ENCODE data around the gene PZP.
"Not testable (repeated sequence)": the region's sequence is repeated elsewhere in the genome, so short reads cannot be mapped to it uniquely, and the experiment has no call there.

Gene PZP

GRCh38 chr12:9208229-9208628 is at the start of gene PZP:
PZP (minus strand) TSS chr12:9208395; CDS start chr12:9208341, 54 bp downstream.
- DNase-seq, result no peak
- H3K27ac Mint-ChIP-seq, result no peak within 1 kb of the TSS
- no peaks in the 10 kb centered on the region for H3K36me3 Mint-ChIP-seq (ENCODE audit: low read depth)
- H3K4me1 Mint-ChIP-seq (ENCODE audit: low read depth), result no peaks in the 10 kb centered on the region
- H3K27me3 Mint-ChIP-seq, result no peaks in the 10 kb centered on the region
- H3K9me3 Mint-ChIP-seq, result no peaks in the 10 kb centered on the region
- H3K4me3 Mint-ChIP-seq, result no peak within 1 kb of the TSS

- Mint-ChIP-seq H3K27me3 (no peaks in the 10 kb centered on the region), H3K9me3 (peaks cover 5% of the 10 kb centered on the region), H3K4me1 (ENCODE audit: low read depth) (peaks cover 4% of the 10 kb centered on the region), H3K27ac (no peak overlapping the region), H3K4me3 (no peak overlapping the region), H3K36me3 (ENCODE audit: low read depth) (no peaks in the 10 kb centered on the region)
- DNase-seq, result no peak
Measured at GRCh38 chr12:9256758-9257405, 48.7 kb upstream of the PZP start.

- Mint-ChIP-seq H3K4me3 (no peak overlapping the region), H3K9me3 (peaks cover 9% of the 10 kb centered on the region), H3K4me1 (ENCODE audit: low read depth) (peaks cover 4% of the 10 kb centered on the region), H3K27ac (no peak overlapping the region), H3K36me3 (ENCODE audit: low read depth) (no peaks in the 10 kb centered on the region), H3K27me3 (peaks cover 1% of the 10 kb centered on the region)
- no peak for DNase-seq
Measured at GRCh38 chr12:9256341-9256740, 48.1 kb upstream of the PZP start.

GRCh38 chr12:9255837-9256236 is 47.6 kb upstream of the PZP start:
- Mint-ChIP-seq H3K27me3 (peaks cover 5% of the 10 kb centered on the region), H3K36me3 (ENCODE audit: low read depth) (no peaks in the 10 kb centered on the region)

GRCh38 chr12:9253464-9253863 is 45.3 kb upstream of the PZP start:
- H3K4me1 Mint-ChIP-seq (ENCODE audit: low read depth), result peaks cover 2% of the 10 kb centered on the region
- DNase-seq, result no peak
- H3K9me3 Mint-ChIP-seq, result peaks cover 10% of the 10 kb centered on the region
- H3K4me3 Mint-ChIP-seq, result no peak overlapping the region
- no peaks in the 10 kb centered on the region for H3K36me3 Mint-ChIP-seq (ENCODE audit: low read depth)
- H3K27me3 Mint-ChIP-seq, result peaks cover 13% of the 10 kb centered on the region
- no peak overlapping the region for H3K27ac Mint-ChIP-seq

More at GRCh38 chr12:9255837-9256236, 47.6 kb upstream of the PZP start:
- Mint-ChIP-seq H3K27ac (no peak overlapping the region), H3K9me3 (peaks cover 10% of the 10 kb centered on the region), H3K4me1 (ENCODE audit: low read depth) (peaks cover 4% of the 10 kb centered on the region), H3K4me3 (no peak overlapping the region)
- no peak for DNase-seq

GRCh38 chr12:9252791-9253190 is 44.6 kb upstream of the PZP start:
- not testable (repeated sequence) for H3K36me3 Mint-ChIP-seq (ENCODE audit: low read depth); H3K27ac Mint-ChIP-seq; H3K4me1 Mint-ChIP-seq (ENCODE audit: low read depth); H3K9me3 Mint-ChIP-seq; DNase-seq; H3K4me3 Mint-ChIP-seq
- peaks cover 13% of the 10 kb centered on the region for H3K27me3 Mint-ChIP-seq

GRCh38 chr12:9252256-9252655 is 44.1 kb upstream of the PZP start:
- Mint-ChIP-seq H3K27ac (no peak overlapping the region), H3K4me1 (ENCODE audit: low read depth) (peaks cover 13% of the 10 kb centered on the region), H3K9me3 (peaks cover 10% of the 10 kb centered on the region), H3K36me3 (ENCODE audit: low read depth) (peaks cover under 1% of the 10 kb centered on the region), H3K4me3 (no peak overlapping the region), H3K27me3 (peaks cover 13% of the 10 kb centered on the region)
- DNase-seq, result no peak

- peaks cover 2% of the 10 kb centered on the region for H3K36me3 Mint-ChIP-seq (ENCODE audit: low read depth)
- no peak overlapping the region for H3K27ac Mint-ChIP-seq
- H3K4me3 Mint-ChIP-seq, result no peak overlapping the region
- H3K9me3 Mint-ChIP-seq, result peaks cover 10% of the 10 kb centered on the region
- peaks cover 13% of the 10 kb centered on the region for H3K27me3 Mint-ChIP-seq
- H3K4me1 Mint-ChIP-seq (ENCODE audit: low read depth), result peaks cover 38% of the 10 kb centered on the region
- DNase-seq, result no peak
Measured at GRCh38 chr12:9248435-9248834, 40.2 kb upstream of the PZP start.

- Mint-ChIP-seq H3K27ac (peak overlapping the region; percentile 91), H3K4me3 (peak overlapping the region; percentile 32), H3K9me3 (no peaks in the 10 kb centered on the region), H3K36me3 (ENCODE audit: low read depth) (peaks cover 2% of the 10 kb centered on the region), H3K4me1 (ENCODE audit: low read depth) (peaks cover 58% of the 10 kb centered on the region), H3K27me3 (peaks cover 17% of the 10 kb centered on the region)
- peak; percentile 67 for DNase-seq
Measured at GRCh38 chr12:9244894-9245293, 36.7 kb upstream of the PZP start.

GRCh38 chr12:9243999-9244649 is 35.9 kb upstream of the PZP start:
- Mint-ChIP-seq H3K4me3 (no peak overlapping the region), H3K27me3 (peaks cover 17% of the 10 kb centered on the region), H3K36me3 (ENCODE audit: low read depth) (peaks cover 2% of the 10 kb centered on the region), H3K9me3 (no peaks in the 10 kb centered on the region), H3K4me1 (ENCODE audit: low read depth) (peaks cover 59% of the 10 kb centered on the region), H3K27ac (peak overlapping the region; percentile 91)
- no peak for DNase-seq

- Mint-ChIP-seq H3K4me1 (ENCODE audit: low read depth) (peaks cover 51% of the 10 kb centered on the region), H3K27me3 (peaks cover 17% of the 10 kb centered on the region), H3K4me3 (no peak overlapping the region)
Measured at GRCh38 chr12:9241301-9241700, 33.1 kb upstream of the PZP start.

GRCh38 chr12:9240776-9241175 is 32.6 kb upstream of the PZP start:
- Mint-ChIP-seq H3K9me3 (no peaks in the 10 kb centered on the region), H3K4me3 (peak overlapping the region; percentile 77), H3K27ac (no peak overlapping the region), H3K36me3 (ENCODE audit: low read depth) (no peaks in the 10 kb centered on the region), H3K27me3 (peaks cover 17% of the 10 kb centered on the region), H3K4me1 (ENCODE audit: low read depth) (peaks cover 48% of the 10 kb centered on the region)
- DNase-seq, result no peak

More at GRCh38 chr12:9241301-9241700, 33.1 kb upstream of the PZP start:
- no peak overlapping the region for H3K27ac Mint-ChIP-seq
- no peaks in the 10 kb centered on the region for H3K9me3 Mint-ChIP-seq
- DNase-seq, result no peak
- no peaks in the 10 kb centered on the region for H3K36me3 Mint-ChIP-seq (ENCODE audit: low read depth)

- DNase-seq, result peak; percentile 66
- Mint-ChIP-seq H3K4me1 (ENCODE audit: low read depth) (peaks cover 42% of the 10 kb centered on the region), H3K27ac (peak overlapping the region; percentile 87), H3K27me3 (peaks cover 17% of the 10 kb centered on the region), H3K4me3 (peak overlapping the region; percentile 77)
- H3K36me3 Mint-ChIP-seq (ENCODE audit: low read depth); H3K9me3 Mint-ChIP-seq: not testable (repeated sequence)
Measured at GRCh38 chr12:9240004-9240635, 31.9 kb upstream of the PZP start.

GRCh38 chr12:9237286-9237685 is 29.1 kb upstream of the PZP start:
- Mint-ChIP-seq H3K36me3 (ENCODE audit: low read depth) (no peaks in the 10 kb centered on the region), H3K27ac (no peak overlapping the region), H3K27me3 (peaks cover 17% of the 10 kb centered on the region), H3K9me3 (no peaks in the 10 kb centered on the region), H3K4me3 (no peak overlapping the region), H3K4me1 (ENCODE audit: low read depth) (peaks cover 23% of the 10 kb centered on the region)
- DNase-seq, result no peak

- peaks cover 15% of the 10 kb centered on the region for H3K4me1 Mint-ChIP-seq (ENCODE audit: low read depth)
- peaks cover 4% of the 10 kb centered on the region for H3K27me3 Mint-ChIP-seq
- H3K4me3 Mint-ChIP-seq, result no peak overlapping the region
- H3K27ac Mint-ChIP-seq, result no peak overlapping the region
- H3K9me3 Mint-ChIP-seq, result no peaks in the 10 kb centered on the region
- no peaks in the 10 kb centered on the region for H3K36me3 Mint-ChIP-seq (ENCODE audit: low read depth)
- DNase-seq, result no peak
Measured at GRCh38 chr12:9235519-9235918, 27.3 kb upstream of the PZP start.

All from activated T-cell treated with anti-CD3 and anti-CD28 coated beads, Interleukin-2, amount 50 U/mL, for 24 hours (primary cell).